Neural progenitor cell (in vitro differentiated cells): ENCODE results near the gene ACOT7. TPM values are rescaled to one million over a fixed set of nuclear protein-coding genes. Genes with fewer than 3 reads are reported as not detected.

ENCODE experiments used
- DNase-seq: peaks from one replicate; pipeline ENCODE4 v3.0.0-alpha.2; 2016; ENCODE audit warnings: low spot score
- H2AFZ ChIP-seq: fragments of 200-600 bp; sonication (generic); replicated peaks from 2 replicates; pipeline ENCODE4 v1.6.1; 2016; ENCODE audit warnings: antibody characterized with exemption
- H3F3A ChIP-seq: fragments of 200-600 bp; sonication (generic); 2 replicates; pipeline ENCODE4 v1.6.1; 2016; ENCODE audit warnings: antibody characterized with exemption, low read depth
- H3K27ac ChIP-seq: fragments of 200-600 bp; sonication (generic); 2 replicates; pipeline ENCODE4 v1.5.1; 2016; ENCODE audit warnings: mild to moderate bottlenecking
- H3K27me3 ChIP-seq: fragments of 200-600 bp; sonication (generic); 2 replicates; pipeline ENCODE4 v1.6.1; 2016; ENCODE audit warnings: mild to moderate bottlenecking, moderate library complexity
- H3K36me3 ChIP-seq: fragments of 200-600 bp; sonication (generic); 2 replicates; pipeline ENCODE4 v1.5.1; 2016
- H3K4me1 ChIP-seq: fragments of 200-600 bp; sonication (generic); 2 replicates; pipeline ENCODE4 v1.6.1; 2016; ENCODE audit warnings: mixed run types
- H3K4me2 ChIP-seq: fragments of 200-600 bp; sonication (generic); 2 replicates; pipeline ENCODE4 v1.6.1; 2016
- H3K4me3 ChIP-seq: fragments of 200-600 bp; sonication (generic); 2 replicates; pipeline ENCODE4 v1.5.1; 2016
- H3K79me2 ChIP-seq: fragments of 200-600 bp; sonication (generic); 2 replicates; pipeline ENCODE4 v1.6.1; 2016; ENCODE audit warnings: low read depth
- H3K9ac ChIP-seq: fragments of 200-600 bp; sonication (generic); 2 replicates; pipeline ENCODE4 v1.6.1; 2016
- H3K9me3 ChIP-seq: fragments of 200-600 bp; sonication (generic); 2 replicates; pipeline ENCODE4 v1.5.1; 2016; ENCODE audit warnings: low read depth
- H4K20me1 ChIP-seq: fragments of 200-600 bp; sonication (generic); 2 replicates; pipeline ENCODE4 v1.6.1; 2016; ENCODE audit warnings: low read depth
- H3K27ac Mint-ChIP-seq: 3 replicates; pipeline ENCODE4 v1.8.0; 2021; ENCODE audit warnings: mixed read lengths
- H3K27me3 Mint-ChIP-seq: 2 replicates; pipeline ENCODE4 v1.8.0; 2022; ENCODE audit warnings: low read depth, mild to moderate bottlenecking, inconsistent platforms, moderate library complexity, mixed read lengths; ENCODE audit not compliant: insufficient read depth
- H3K36me3 Mint-ChIP-seq: 3 replicates; pipeline ENCODE4 v1.8.0; 2021; ENCODE audit warnings: mixed read lengths
- H3K4me1 Mint-ChIP-seq: 3 replicates; pipeline ENCODE4 v1.8.0; 2021; ENCODE audit warnings: mixed read lengths
- H3K4me3 Mint-ChIP-seq: 3 replicates; pipeline ENCODE4 v1.8.0; 2021; ENCODE audit warnings: mild to moderate bottlenecking, moderate library complexity, mixed read lengths
- H3K9me3 Mint-ChIP-seq: 3 replicates; pipeline ENCODE4 v1.8.0; 2020; ENCODE audit warnings: mixed read lengths
- EZH2 ChIP-seq: fragments of 200-600 bp; sonication (generic); IDR thresholded peaks from 2 replicates; pipeline ENCODE4 v1.6.1; 2017; ENCODE audit warnings: antibody characterized with exemption, mild to moderate bottlenecking, moderate library complexity
- EZH2phosphoT487 ChIP-seq: fragments of 200-600 bp; sonication (generic); IDR thresholded peaks from 2 replicates; pipeline ENCODE4 v1.6.1; 2017; ENCODE audit warnings: antibody characterized with exemption
- total RNA-seq: library from RNA; depleted of rRNA; stranded (reverse); fragments of >200 nt; gene quantifications from 2 replicates; pipeline ENCODE4 v1.2.3, GENCODE V29; 2015; ENCODE audit warnings: low replicate concordance
- TF ChIP-seq, protein P1 (sequence below): fragments of 200-600 bp; sonication (generic); IDR thresholded peaks from 2 replicates; pipeline ENCODE4 v1.5.1; 2017; ENCODE audit warnings: antibody characterized with exemption, mild to moderate bottlenecking

The ACOT7 gene
- total RNA-seq, 1 donor from 2014 or later: 19.6 TPM

DNA sequence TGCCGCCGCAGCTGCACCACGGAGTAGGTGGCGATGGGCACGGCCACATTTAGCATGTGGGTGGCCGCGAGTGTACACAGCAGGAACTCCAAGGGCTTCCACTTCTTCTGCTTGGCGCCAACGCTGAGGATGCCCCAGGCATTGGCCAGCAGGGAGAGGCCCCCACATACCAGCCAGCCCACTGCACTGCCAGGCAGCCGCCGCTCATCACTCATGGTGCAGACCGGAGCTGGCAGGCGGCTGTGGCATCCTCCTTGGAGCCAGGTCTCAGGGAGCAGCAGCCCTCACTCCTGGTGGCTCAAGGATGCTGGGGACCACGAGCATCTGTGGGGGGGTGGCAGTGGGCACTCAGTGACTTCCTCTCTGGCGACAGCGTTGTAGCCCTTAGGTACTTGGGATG, 138.9 kb downstream of the ACOT7 start:
- Mint-ChIP-seq H3K9me3 (no peaks in the 10 kb centered on the region), H3K27me3 (peaks cover 16% of the 10 kb centered on the region), H3K27ac (no peak overlapping the region), H3K36me3 (peaks cover 2% of the 10 kb centered on the region), H3K4me1 (peaks cover 15% of the 10 kb centered on the region), H3K4me3 (no peak overlapping the region)
- Histone ChIP-seq H4K20me1 (peaks cover 96% of the 10 kb centered on the region), H3K4me3 (no peak overlapping the region), H3K36me3 (no peaks in the 10 kb centered on the region), H3K9me3 (no peaks in the 10 kb centered on the region), H3K27me3 (peaks cover 31% of the 10 kb centered on the region), H3K79me2 (peaks cover 6% of the 10 kb centered on the region), H3K4me1 (peaks cover 2% of the 10 kb centered on the region), H3K9ac (no peak overlapping the region), H3K27ac (no peak overlapping the region), H3K4me2 (no peak overlapping the region), H2AFZ (no peak overlapping the region), H3F3A (peaks cover 12% of the 10 kb centered on the region)
- DNase-seq: no peak
- no peak for TF ChIP-seq EZH2
- TF ChIP-seq, protein P1, sequence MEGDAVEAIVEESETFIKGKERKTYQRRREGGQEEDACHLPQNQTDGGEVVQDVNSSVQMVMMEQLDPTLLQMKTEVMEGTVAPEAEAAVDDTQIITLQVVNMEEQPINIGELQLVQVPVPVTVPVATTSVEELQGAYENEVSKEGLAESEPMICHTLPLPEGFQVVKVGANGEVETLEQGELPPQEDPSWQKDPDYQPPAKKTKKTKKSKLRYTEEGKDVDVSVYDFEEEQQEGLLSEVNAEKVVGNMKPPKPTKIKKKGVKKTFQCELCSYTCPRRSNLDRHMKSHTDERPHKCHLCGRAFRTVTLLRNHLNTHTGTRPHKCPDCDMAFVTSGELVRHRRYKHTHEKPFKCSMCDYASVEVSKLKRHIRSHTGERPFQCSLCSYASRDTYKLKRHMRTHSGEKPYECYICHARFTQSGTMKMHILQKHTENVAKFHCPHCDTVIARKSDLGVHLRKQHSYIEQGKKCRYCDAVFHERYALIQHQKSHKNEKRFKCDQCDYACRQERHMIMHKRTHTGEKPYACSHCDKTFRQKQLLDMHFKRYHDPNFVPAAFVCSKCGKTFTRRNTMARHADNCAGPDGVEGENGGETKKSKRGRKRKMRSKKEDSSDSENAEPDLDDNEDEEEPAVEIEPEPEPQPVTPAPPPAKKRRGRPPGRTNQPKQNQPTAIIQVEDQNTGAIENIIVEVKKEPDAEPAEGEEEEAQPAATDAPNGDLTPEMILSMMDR: no peak
- no peak for TF ChIP-seq EZH2phosphoT487

DNA sequence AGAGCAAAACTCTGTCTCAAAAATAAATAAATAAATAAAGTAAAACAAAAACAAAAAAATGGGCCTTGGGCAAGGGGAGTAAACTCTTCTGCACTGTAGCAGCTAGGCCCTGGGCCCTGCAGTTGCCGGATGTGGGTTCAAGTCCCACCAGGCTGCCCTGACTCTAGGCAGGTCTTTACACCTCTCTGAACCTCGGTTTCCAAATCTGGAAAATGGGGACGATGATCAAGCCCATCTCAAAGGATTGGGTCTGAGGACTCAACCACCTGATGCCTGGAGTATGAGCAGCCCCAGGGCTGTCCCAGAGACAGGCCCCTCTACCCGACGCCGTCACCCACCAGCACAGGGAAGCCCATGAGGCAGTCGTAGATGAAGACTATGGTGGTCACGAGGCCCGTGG, 140.2 kb downstream of the ACOT7 start:
- Histone ChIP-seq H3K4me1 (no peaks in the 10 kb centered on the region), H3K27ac (no peak overlapping the region), H2AFZ (no peak overlapping the region), H3K4me3 (no peak overlapping the region), H3K36me3 (no peaks in the 10 kb centered on the region), H3K9me3 (no peaks in the 10 kb centered on the region), H3K4me2 (no peak overlapping the region), H3K9ac (no peak overlapping the region), H3K79me2 (no peaks in the 10 kb centered on the region), H4K20me1 (peaks cover 92% of the 10 kb centered on the region), H3K27me3 (peaks cover 35% of the 10 kb centered on the region), H3F3A (peaks cover 15% of the 10 kb centered on the region)
- Mint-ChIP-seq H3K4me3 (no peak overlapping the region), H3K27me3 (peaks cover 15% of the 10 kb centered on the region), H3K27ac (no peak overlapping the region), H3K9me3 (no peaks in the 10 kb centered on the region), H3K36me3 (no peaks in the 10 kb centered on the region), H3K4me1 (peaks cover 8% of the 10 kb centered on the region)
- TF ChIP-seq EZH2: no peak
- no peak for TF ChIP-seq EZH2phosphoT487
- TF ChIP-seq, protein P1: no peak
- DNase-seq: no peak

DNA sequence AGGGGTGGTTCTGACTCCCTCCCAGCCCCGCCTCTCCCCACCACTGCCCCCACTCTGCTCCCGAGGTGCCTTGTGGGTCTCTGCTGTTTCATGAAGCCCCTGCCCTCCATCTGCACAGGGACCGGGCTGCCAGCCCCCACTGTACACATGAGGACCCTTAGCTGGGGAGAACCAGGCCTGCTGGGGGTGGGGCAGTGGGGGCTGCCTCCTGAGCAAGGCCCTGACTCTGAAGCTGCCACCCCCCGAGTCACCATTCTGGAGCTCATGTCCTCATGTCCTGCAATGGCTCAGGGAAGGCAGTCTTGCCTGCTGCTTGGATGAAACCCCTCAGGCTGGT, 141.2 kb downstream of the ACOT7 start:
- H3K4me2 ChIP-seq: no peak overlapping the region
- no peaks in the 10 kb centered on the region for H3K79me2 ChIP-seq
- Mint-ChIP-seq H3K27ac (no peak overlapping the region), H3K27me3 (peaks cover 20% of the 10 kb centered on the region), H3K36me3 (no peaks in the 10 kb centered on the region), H3K4me3 (no peak overlapping the region), H3K4me1 (peaks cover 10% of the 10 kb centered on the region), H3K9me3 (no peaks in the 10 kb centered on the region)
- no peak overlapping the region for H3K9ac ChIP-seq
- no peaks in the 10 kb centered on the region for H3K36me3 ChIP-seq
- peaks cover 35% of the 10 kb centered on the region for H3K27me3 ChIP-seq
- H4K20me1 ChIP-seq: peaks cover 92% of the 10 kb centered on the region
- TF ChIP-seq EZH2 (no peak), EZH2phosphoT487 (no peak)
- TF ChIP-seq, protein P1: no peak
- H3K4me1 ChIP-seq: no peaks in the 10 kb centered on the region
- peaks cover 25% of the 10 kb centered on the region for H3F3A ChIP-seq
- H3K27ac ChIP-seq: no peak overlapping the region
- DNase-seq: no peak
- no peak overlapping the region for H2AFZ ChIP-seq
- no peaks in the 10 kb centered on the region for H3K9me3 ChIP-seq
- H3K4me3 ChIP-seq: no peak overlapping the region
